ENCODE measurements around the gene DPP9.

DPP9 gene

GRCh38 chr19:4653793-4654436 lies 69.7 kb downstream of the DPP9 start:
- DNase-seq, result no peak

- no peak for DNase-seq
These were observed 71.6 kb downstream of the DPP9 start for GRCh38 chr19:4652075-4652474.

- no peak for DNase-seq
These were observed 73.5 kb downstream of the DPP9 start for GRCh38 chr19:4650159-4650558.

- DNase-seq, result no peak
These were observed 74.1 kb downstream of the DPP9 start for GRCh38 chr19:4649392-4650047.

GRCh38 chr19:4647676-4648644 lies 75.7 kb downstream of the DPP9 start:
- no peak for DNase-seq

GRCh38 chr19:4645718-4646117 lies 77.9 kb downstream of the DPP9 start:
- no peak for DNase-seq

- DNase-seq, result no peak
These were observed 81.0 kb downstream of the DPP9 start for GRCh38 chr19:4642625-4643024.

- no peak for DNase-seq
These were observed 82.5 kb downstream of the DPP9 start for GRCh38 chr19:4641132-4641531.

GRCh38 chr19:4640247-4641000 lies 83.2 kb downstream of the DPP9 start:
- DNase-seq, result no peak

GRCh38 chr19:4639531-4640246 lies 84.0 kb downstream of the DPP9 start:
- no peak for DNase-seq

GRCh38 chr19:4638828-4639530 lies 84.7 kb downstream of the DPP9 start, which contains the start of gene TNFAIP8L1:
TNFAIP8L1 (plus strand) TSS chr19:4639516; CDS start chr19:4651870, 12,354 bp downstream.
- peak; percentile 98 for DNase-seq

- DNase-seq, result no peak
These were observed 85.3 kb downstream of the DPP9 start for GRCh38 chr19:4638317-4638716.

GRCh38 chr19:4636761-4637160 lies 86.9 kb downstream of the DPP9 start:
- DNase-seq, result no peak

GRCh38 chr19:4636151-4636717 lies 87.4 kb downstream of the DPP9 start:
- peak; percentile 55 for DNase-seq

- DNase-seq, result no peak
These were observed 87.9 kb downstream of the DPP9 start for GRCh38 chr19:4635754-4636116.

- peak; percentile 37 for DNase-seq
These were observed 90.3 kb downstream of the DPP9 start for GRCh38 chr19:4633140-4633967.

Data from NK-92 treated with Interleukin-12 subunit alpha and Interleukin-12 subunit beta, amount 100 ng/mL, for 24 hours (cell line).